Gastrocnemius medialis (tissue), 4 donors: ENCODE data around the gene PDIA5.

Experiments used
- CTCF ChIP-seq, 5 experiments: fragments of 450-650 bp in 3 of 5; fragments of 200-600 bp in 2 of 5; sonication (generic) in 2 of 5; IDR thresholded peaks in 4 of 5; conservative IDR thresholded peaks in 1 of 5; 1 replicate in 4 of 5; 2 replicates in 1 of 5; pipeline ENCODE4 v1.5.1; 2016 to 2019; ENCODE audit warnings: antibody characterized with exemption in 5 of 5, mild to moderate bottlenecking in 3 of 5, moderate library complexity in 3 of 5
- POLR2A ChIP-seq, 2 donors: fragments of 450-650 bp; IDR thresholded peaks; one replicate each; pipeline ENCODE4 v1.6.1; 2017; ENCODE audit warnings: antibody characterized with exemption in 2 of 2, mild to moderate bottlenecking in 2 of 2, moderate library complexity in 2 of 2

GRCh38 chr3:123034996-123035395 lies 31.8 kb upstream of the PDIA5 start:
- TF ChIP-seq POLR2A (IDR thresholded peaks at IDR 0.05) (no peak), CTCF (IDR thresholded peaks at IDR 0.05 in 4 of 5, conservative IDR thresholded peaks at IDR 0.05 in 1 of 5) (no peak)
